HUES48 (cell line): Measurements from ENCODE around the gene DCAKD.

Experiments
- H3K27ac ChIP-seq: one replicate; pipeline ENCODE4 v1.7.0; 2013; ENCODE audit warnings: low read depth, low read length, inconsistent platforms
- H3K27me3 ChIP-seq: 2 replicates; pipeline ENCODE4 v1.6.1; 2013; ENCODE audit warnings: mild to moderate bottlenecking, low read length; ENCODE audit not compliant: control insufficient read depth, insufficient read depth
- H3K36me3 ChIP-seq: 2 replicates; pipeline ENCODE4 v1.6.1; 2013; ENCODE audit warnings: low read length; ENCODE audit not compliant: control insufficient read depth, insufficient read depth
- H3K4me1 ChIP-seq: 2 replicates; pipeline ENCODE4 v1.6.1; 2013; ENCODE audit warnings: mild to moderate bottlenecking, low read length; ENCODE audit not compliant: control insufficient read depth, insufficient read depth
- H3K4me3 ChIP-seq: 2 replicates; pipeline ENCODE4 v1.5.1; 2013; ENCODE audit warnings: mild to moderate bottlenecking, low read depth, low read length
- H3K9ac ChIP-seq: 2 replicates; pipeline ENCODE4 v1.6.1; 2013; ENCODE audit warnings: mild to moderate bottlenecking, low read depth, low read length, moderate library complexity
- H3K9me3 ChIP-seq: 2 replicates; pipeline ENCODE4 v1.6.1; 2013; ENCODE audit warnings: low read length; ENCODE audit not compliant: control insufficient read depth, insufficient read depth

Gene DCAKD

DNA sequence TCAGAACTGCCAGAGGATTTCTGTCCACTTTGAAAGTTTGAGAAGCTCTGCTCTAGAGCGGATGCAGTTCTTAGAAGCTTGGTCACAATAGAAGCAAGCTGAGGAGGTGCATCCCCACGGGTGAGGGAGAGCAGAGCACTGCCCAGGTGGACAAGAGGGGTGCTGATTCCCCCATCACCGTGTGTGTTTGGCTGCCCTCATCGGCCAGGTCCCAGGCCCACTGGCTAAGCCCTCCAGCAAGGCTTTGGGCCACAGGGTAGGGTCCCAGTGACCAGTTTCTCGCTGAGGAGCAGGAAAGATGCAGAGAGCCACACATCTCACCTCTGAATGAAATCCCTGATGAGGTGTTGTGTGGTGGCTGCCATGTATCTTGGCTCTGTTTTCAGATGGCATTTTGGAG, 36.5 kb upstream of the DCAKD start:
- Histone ChIP-seq H3K27me3 (no peaks in the 10 kb centered on the region), H3K36me3 (peaks cover 85% of the 10 kb centered on the region), H3K4me1 (peaks cover 12% of the 10 kb centered on the region), H3K9me3 (no peaks in the 10 kb centered on the region), H3K9ac (no peak overlapping the region), H3K27ac (no peak overlapping the region), H3K4me3 (no peak overlapping the region)

DNA sequence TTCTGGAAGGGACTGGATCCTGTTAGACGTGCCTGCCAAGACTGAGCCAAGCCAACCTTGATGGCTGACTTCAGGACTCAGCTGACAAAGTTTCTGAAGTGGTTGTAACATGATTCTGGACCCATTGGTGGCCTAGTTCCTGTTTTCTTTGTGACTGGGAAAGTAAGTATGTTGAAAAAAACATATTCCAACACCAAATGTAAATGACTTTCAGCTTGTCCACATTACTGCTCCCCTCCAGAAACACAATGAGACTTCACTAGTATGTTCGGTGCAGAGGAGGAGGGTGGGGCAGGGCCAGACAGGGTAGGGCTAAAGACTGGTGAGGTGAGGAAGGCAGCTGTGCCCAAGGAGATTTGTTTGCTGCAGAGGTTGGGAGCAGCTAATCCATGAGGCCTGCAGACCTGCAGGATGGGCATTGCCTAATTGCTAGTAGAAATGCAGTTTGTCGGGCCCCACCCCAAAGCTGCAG, 36.1 kb upstream of the DCAKD start:
- Histone ChIP-seq H3K9me3 (no peaks in the 10 kb centered on the region), H3K9ac (no peak overlapping the region), H3K4me3 (no peak overlapping the region), H3K27ac (no peak overlapping the region), H3K36me3 (peaks cover 83% of the 10 kb centered on the region), H3K27me3 (no peaks in the 10 kb centered on the region), H3K4me1 (peaks cover 12% of the 10 kb centered on the region)

DNA sequence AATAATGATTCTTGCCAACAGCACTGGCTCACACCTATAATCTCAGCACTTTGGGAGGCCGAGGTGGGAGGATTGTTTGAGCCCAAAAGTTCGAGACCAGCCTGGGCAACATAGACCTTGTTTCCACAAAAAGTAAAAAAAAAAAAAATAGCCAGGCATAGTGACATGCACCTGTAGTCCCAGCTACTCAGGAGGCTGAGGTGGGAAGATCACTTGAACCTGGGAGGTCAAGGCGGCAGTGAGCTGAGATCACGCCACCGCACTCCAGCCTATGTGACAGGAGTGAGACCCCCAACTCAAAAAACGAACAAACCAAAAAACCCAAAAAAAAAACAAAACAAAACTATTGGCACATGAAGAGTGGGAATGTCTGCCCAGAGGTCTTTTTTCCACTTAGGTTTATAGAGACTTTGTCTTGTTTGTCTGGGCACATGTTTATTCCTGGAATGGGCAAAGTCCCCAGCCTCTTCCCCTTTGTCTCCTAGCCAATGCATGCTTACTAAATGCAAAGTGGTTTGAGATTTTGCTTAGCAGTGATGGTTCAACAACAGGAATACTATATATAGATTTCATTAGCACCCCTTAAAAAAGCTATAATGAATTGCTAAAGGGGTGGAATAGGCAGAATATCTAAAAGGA, 35.6 kb upstream of the DCAKD start:
- H3K36me3 ChIP-seq = peaks cover 85% of the 10 kb centered on the region
- no peak overlapping the region for H3K4me3 ChIP-seq
- peaks cover 12% of the 10 kb centered on the region for H3K4me1 ChIP-seq
- H3K27me3 ChIP-seq = no peaks in the 10 kb centered on the region
- no peaks in the 10 kb centered on the region for H3K9me3 ChIP-seq
- H3K9ac ChIP-seq = no peak overlapping the region
- no peak overlapping the region for H3K27ac ChIP-seq

DNA sequence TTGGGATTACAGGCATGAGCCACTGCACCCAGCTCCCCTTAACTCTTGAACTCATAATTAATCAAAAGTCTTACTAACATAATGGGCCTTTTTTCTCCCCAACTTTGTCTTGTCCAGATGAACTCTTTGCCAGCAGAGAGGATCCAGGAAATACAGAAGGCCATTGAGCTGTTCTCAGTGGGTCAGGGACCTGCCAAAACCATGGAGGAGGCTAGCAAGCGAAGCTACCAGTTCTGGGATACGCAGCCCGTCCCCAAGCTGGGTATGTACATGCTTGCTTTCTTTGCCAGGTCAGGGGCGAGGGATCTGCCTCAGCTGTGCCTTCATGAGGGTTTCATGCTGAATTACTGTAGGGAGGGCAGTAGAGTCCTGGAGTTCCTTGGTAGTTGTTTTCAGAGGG, 35.0 kb upstream of the DCAKD start:
- H3K36me3 ChIP-seq = peaks cover 85% of the 10 kb centered on the region
- H3K27ac ChIP-seq = no peak overlapping the region
- no peak overlapping the region for H3K4me3 ChIP-seq
- H3K9me3 ChIP-seq = no peaks in the 10 kb centered on the region
- H3K4me1 ChIP-seq = peaks cover 12% of the 10 kb centered on the region
- H3K27me3 ChIP-seq = no peaks in the 10 kb centered on the region
- H3K9ac ChIP-seq = no peak overlapping the region

DNA sequence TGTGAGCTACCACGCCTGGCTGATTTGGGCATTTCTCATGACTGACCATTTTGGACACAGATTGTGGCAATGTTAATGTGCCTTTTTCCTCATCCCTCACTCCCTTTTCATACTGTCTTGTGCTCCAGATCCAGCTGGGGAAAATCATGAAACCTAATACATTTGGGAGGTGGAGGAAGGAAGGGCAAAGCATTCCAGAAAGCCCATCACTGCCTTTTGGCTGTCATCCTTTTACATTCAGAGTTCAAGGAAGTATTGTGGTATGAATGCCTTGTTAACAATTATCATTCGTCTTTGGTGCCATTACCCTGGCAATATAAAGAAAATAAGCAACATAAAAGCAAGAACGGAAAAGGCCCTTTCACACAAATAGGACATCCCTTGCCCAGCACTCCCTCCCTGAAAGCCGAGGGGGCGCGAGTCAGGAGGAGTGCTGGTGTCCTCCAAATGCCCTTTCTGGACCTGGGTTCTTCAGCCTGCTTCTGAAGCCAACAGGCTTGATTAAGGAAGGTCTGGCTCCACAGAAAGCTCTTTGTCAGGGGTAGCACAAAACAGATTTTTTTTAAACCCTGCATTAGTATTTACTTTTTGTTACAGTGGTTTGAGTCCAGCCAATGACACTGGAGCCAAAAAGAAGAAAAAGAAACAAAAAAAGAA, 29.7 kb upstream of the DCAKD start:
- Histone ChIP-seq H3K27me3 (no peaks in the 10 kb centered on the region), H3K36me3 (peaks cover 54% of the 10 kb centered on the region), H3K27ac (no peak overlapping the region), H3K9me3 (no peaks in the 10 kb centered on the region), H3K9ac (no peak overlapping the region), H3K4me1 (no peaks in the 10 kb centered on the region), H3K4me3 (no peak overlapping the region)

DNA sequence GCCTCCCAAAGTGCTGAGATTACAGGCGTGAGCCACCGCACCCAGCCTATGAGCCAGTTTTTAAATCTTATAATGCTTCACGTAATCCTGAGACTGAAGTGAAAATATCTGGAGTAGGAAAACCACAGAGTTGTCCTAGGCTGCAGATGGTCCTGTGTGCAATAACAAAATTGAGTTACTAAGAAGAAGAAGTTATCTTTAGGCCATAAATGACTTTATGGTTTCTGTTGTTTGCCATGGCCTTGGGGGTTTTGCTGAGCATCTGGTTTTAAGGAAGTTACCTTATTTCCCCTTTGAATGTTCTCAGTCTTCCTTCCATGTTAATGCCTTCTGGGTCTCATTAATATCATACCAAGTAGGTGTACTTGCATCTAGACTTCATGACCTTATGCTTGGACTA, 26.2 kb upstream of the DCAKD start:
- Histone ChIP-seq H3K27me3 (no peaks in the 10 kb centered on the region), H3K4me3 (no peak overlapping the region), H3K9ac (no peak overlapping the region), H3K27ac (no peak overlapping the region), H3K4me1 (no peaks in the 10 kb centered on the region), H3K9me3 (no peaks in the 10 kb centered on the region), H3K36me3 (peaks cover 37% of the 10 kb centered on the region)

DNA sequence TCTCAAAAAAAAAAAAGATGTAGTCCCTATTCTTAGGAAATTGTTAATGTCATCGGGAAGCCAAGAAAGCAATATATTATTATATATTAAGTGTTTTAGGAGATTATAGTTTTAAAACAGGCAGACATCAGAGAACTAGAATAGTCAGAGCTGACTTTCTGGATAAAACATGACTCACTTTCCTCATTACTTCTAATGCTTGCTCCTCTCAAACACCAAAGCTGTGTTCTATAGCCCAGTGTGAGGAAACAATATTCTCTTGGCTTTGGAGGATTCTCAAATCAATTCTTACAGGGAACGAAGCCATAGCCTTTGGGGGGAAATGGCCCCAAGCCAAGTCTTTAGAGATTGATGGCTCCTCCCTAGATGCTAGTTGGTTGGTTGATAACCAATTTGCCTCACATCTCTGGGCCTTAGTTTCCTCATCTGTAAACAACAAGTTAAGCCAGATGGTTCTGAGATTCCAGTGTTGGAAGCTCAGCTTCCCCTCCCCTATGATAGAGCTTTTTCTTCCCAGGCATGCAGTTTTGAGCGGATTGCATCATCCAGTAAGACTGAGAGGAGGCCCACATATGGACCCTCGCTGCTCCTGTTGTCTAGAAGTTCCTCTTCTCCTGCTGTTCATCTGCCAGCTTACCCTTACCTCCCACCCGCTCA, 22.1 kb upstream of the DCAKD start:
- Histone ChIP-seq H3K9ac (no peak overlapping the region), H3K4me3 (no peak overlapping the region), H3K27me3 (no peaks in the 10 kb centered on the region), H3K36me3 (peaks cover 40% of the 10 kb centered on the region), H3K27ac (no peak overlapping the region), H3K9me3 (no peaks in the 10 kb centered on the region), H3K4me1 (no peaks in the 10 kb centered on the region)

DNA sequence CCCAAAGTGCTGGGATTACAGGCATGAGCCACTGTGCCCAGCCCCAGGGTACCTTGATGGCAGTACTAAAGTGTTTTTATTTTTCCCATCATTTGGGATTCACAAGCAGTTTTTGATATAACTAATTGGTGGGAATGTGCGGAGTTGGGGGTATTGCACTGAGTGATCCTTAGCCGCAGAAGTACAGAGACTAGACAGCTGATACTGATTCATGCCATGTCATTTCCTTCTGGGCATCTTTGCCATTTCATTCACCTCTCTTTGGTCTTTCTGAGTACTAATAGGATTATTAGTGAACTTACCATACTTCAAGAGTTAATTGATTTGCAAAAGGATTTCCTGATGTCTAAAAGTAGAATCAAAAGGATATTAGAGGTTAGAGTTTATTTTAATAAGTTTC, 19.4 kb upstream of the DCAKD start:
- Histone ChIP-seq H3K4me1 (no peaks in the 10 kb centered on the region), H3K27ac (no peak overlapping the region), H3K36me3 (peaks cover 39% of the 10 kb centered on the region)

DNA sequence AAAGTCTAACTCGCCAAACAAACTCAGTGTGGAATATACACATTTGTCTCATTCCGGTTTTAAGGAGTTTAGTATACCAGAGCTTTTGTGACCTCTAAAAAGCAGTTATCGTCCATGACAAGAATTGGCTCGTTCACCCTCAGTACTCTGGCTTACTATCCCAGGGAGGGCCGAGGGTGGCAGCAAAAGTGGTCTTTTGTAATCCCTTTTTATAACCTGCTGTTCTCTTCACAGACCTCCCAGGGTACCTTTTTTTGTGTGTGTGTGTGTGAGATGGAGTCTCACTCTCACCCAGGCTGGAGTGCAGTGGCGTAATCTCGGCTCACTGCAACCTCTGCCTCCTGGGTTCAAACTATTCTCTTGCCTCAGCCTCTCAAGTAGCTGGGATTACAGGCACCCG, 18.6 kb upstream of the DCAKD start:
- Histone ChIP-seq H3K36me3 (peaks cover 40% of the 10 kb centered on the region), H3K4me1 (no peaks in the 10 kb centered on the region), H3K27ac (no peak overlapping the region), H3K9me3 (no peaks in the 10 kb centered on the region), H3K27me3 (no peaks in the 10 kb centered on the region), H3K9ac (no peak overlapping the region), H3K4me3 (no peak overlapping the region)

More for the DNA sequence above, 19.4 kb upstream of the DCAKD start:
- Histone ChIP-seq H3K9me3 (no peaks in the 10 kb centered on the region), H3K27me3 (no peaks in the 10 kb centered on the region), H3K9ac (no peak overlapping the region), H3K4me3 (no peak overlapping the region)

DNA sequence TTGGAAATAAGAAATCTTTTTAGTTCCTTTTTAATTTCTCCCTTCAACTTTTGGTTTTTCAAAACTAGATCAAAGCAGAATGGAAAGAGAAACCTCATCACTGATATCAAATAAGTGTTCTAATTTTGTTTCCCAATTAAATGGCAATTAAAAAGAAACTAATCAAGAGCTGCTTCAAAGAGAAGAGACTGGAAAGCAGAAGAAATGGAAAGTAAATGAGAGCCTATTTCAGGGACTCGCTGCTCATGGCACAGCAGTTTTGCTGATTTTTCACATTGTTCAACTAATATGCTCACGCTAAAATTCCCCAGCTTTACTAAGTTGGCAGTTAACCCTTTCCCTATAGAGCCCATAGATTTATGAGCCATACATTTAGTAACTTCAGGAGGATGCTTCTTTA, 16.2 kb upstream of the DCAKD start:
- H3K27me3 ChIP-seq = no peaks in the 10 kb centered on the region
- H3K9ac ChIP-seq = no peak overlapping the region
- no peak overlapping the region for H3K4me3 ChIP-seq
- no peak overlapping the region for H3K27ac ChIP-seq
- H3K36me3 ChIP-seq = peaks cover 35% of the 10 kb centered on the region
- H3K4me1 ChIP-seq = 0 out of 2 replicates have a peak, but pooled peaks cover under 1% of the 10 kb centered on the region
- H3K9me3 ChIP-seq = no peaks in the 10 kb centered on the region

DNA sequence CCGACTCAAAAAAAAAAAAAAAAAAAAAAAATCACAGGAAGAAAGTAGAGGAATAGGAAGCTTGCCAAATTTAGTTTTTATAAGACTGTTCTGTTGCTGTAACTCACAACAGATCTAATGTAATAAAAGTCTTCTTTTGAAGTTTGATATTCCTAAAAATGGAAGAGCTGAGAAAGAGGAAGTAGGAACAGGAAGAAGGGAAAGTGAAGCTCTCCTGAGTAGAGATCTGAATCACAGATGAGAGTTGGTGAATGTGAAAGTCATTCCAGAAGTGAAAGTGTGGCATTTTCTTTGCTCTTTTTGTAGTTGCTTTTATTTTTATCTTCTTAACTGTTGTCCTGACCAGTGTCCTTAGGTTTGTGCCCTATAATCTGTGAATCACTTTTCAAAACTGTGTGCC, 11.8 kb upstream of the DCAKD start:
- Histone ChIP-seq H3K36me3 (peaks cover 16% of the 10 kb centered on the region), H3K9ac (no peak overlapping the region), H3K4me1 (0 out of 2 replicates have a peak, but pooled peaks cover 8% of the 10 kb centered on the region), H3K4me3 (no peak overlapping the region), H3K9me3 (no peaks in the 10 kb centered on the region), H3K27ac (no peak overlapping the region), H3K27me3 (no peaks in the 10 kb centered on the region)
